ENCODE data around the gene SLC6A6. TPM values are rescaled to one million over a fixed set of nuclear protein-coding genes. Genes with fewer than 3 reads are reported as not detected.

Gene SLC6A6
- total and polyA plus RNA-seq, 11 donors = 9.1 to 121 (median 34.9) TPM

DNA sequence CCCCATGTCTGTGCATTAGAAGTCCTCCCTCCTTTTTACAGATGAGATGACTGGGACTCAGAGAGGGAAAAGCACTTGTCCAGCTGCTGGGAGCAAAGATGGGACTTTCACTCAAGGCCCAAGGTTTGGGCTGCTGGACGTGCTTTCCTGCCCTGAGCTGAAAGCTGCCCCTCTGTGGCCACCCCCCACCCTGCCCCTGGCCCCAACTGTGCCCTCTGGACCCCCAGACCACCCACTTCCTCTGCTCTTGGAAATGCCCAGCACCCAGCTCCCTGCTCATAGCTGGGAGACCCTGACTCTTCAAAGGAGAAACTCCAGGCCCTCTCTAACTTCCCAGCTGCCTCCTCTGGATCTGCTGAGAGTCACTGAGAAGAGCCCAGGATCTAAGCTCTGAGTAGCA lies 117.0 kb downstream of the SLC6A6 start:
- no peaks in the 10 kb centered on the region for H3K9me3 ChIP-seq
- peaks cover 0 to 57% (median 27%) of the 10 kb centered on the region in 12 donors for H3K4me1 ChIP-seq
- ATAC-seq (no peak), DNase-seq (peak in 2 of 5 donors; percentile 3 to 4)
- no peak overlapping the region for H3K4me3 ChIP-seq
- H3K27me3 ChIP-seq = no peaks in the 10 kb centered on the region
- intact Hi-C loops (cut with DNase I) = loop anchor here in 3 of 10 donors (10.0 kb wide), 3 partner anchors 85 to 405 kb away; no protein-coding TSS in a partner anchor
- peaks cover 0 to 50% (median 13%) of the 10 kb centered on the region in 9 donors for H3K36me3 ChIP-seq
- TF ChIP-seq, protein P1, sequence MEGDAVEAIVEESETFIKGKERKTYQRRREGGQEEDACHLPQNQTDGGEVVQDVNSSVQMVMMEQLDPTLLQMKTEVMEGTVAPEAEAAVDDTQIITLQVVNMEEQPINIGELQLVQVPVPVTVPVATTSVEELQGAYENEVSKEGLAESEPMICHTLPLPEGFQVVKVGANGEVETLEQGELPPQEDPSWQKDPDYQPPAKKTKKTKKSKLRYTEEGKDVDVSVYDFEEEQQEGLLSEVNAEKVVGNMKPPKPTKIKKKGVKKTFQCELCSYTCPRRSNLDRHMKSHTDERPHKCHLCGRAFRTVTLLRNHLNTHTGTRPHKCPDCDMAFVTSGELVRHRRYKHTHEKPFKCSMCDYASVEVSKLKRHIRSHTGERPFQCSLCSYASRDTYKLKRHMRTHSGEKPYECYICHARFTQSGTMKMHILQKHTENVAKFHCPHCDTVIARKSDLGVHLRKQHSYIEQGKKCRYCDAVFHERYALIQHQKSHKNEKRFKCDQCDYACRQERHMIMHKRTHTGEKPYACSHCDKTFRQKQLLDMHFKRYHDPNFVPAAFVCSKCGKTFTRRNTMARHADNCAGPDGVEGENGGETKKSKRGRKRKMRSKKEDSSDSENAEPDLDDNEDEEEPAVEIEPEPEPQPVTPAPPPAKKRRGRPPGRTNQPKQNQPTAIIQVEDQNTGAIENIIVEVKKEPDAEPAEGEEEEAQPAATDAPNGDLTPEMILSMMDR (IDR thresholded peaks at IDR 0.05) = no peak
- no peak for TF ChIP-seq POLR2A (IDR thresholded peaks at IDR 0.05)
- 71 to 90% (median 77%) methylated on average over 1 of the region's 1 CpG for WGBS, 4 donors
- H3K27ac ChIP-seq = peak overlapping the region in 3 of 12 donors; percentile 20 to 93 (median 92)

DNA sequence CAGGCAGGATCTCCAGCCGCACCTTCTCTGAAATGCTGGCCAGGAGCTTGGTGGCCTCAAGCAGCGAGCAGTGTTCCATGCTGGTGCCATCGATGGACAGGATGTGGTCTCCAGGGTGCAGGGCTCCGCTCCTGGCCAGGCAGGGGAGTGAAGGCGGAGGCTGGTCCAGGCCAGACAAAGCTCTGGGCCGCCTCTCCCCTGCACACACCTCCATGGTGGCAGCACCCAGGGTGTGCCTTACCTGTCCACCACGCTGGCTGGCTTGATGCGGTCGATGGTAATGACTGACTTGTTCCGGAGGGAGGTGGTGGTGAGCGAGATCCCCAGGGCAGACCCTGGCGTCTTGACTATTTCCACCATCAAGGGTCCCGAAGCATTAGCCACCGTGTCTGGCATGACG lies 117.7 kb downstream of the SLC6A6 start:
- DNase-seq = peak in 2 of 5 donors; percentile 6 to 16
- intact Hi-C loops (cut with DNase I) = no loop called here
- Histone ChIP-seq H3K36me3 (peaks cover 0 to 44% (median 13%) of the 10 kb centered on the region in 9 donors), H3K27ac (peak overlapping the region in 7 of 12 donors; percentile 22 to 96 (median 92)), H3K4me3 (no peak overlapping the region), H3K27me3 (no peaks in the 10 kb centered on the region), H3K9me3 (no peaks in the 10 kb centered on the region), H3K4me1 (peaks cover 0 to 65% (median 33%) of the 10 kb centered on the region in 12 donors)
- WGBS, 4 donors = 86 to 88% (median 87%) methylated on average over 15 of the region's 15 CpGs
- ATAC-seq = no peak
- TF ChIP-seq, protein P1 (IDR thresholded peaks at IDR 0.05) = no peak

DNA sequence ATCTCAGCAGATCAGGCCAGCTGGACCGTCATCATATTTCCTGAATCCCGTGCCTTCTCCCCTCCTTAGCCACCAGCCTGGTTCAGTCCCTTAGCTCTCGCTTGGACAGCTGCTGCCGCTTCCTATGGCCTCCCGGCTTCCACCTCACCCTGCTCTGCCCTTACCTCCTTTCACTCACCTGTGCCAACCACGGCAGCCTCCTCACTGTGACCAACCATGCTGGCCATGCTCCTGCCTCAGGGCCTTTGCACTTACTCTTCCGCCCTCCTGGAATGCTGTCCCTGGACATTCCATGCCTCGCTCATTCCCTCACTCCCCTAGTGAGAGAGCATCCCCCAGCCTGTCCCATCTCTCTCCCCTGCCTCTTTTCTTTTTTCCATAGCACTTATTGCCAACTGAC lies 118.6 kb downstream of the SLC6A6 start:
- Histone ChIP-seq H3K4me3 (no peak overlapping the region), H3K9me3 (no peaks in the 10 kb centered on the region), H3K27me3 (no peaks in the 10 kb centered on the region), H3K27ac (peak overlapping the region in 10 of 12 donors; percentile 75 to 96 (median 92)), H3K4me1 (peaks cover 0 to 73% (median 40%) of the 10 kb centered on the region in 12 donors), H3K36me3 (peaks cover 0 to 35% (median 13%) of the 10 kb centered on the region in 9 donors)
- 74 to 84% (median 80%) methylated on average over 8 of the region's 8 CpGs for WGBS, 4 donors
- DNase-seq = peak in 3 of 5 donors; percentile 4 to 21 (median 17)
- intact Hi-C loops (cut with DNase I) = no loop called here
- no peak for ATAC-seq
- TF ChIP-seq POLR2A (IDR thresholded peaks at IDR 0.05) = no peak
- TF ChIP-seq, protein P1 (IDR thresholded peaks at IDR 0.05) = no peak

DNA sequence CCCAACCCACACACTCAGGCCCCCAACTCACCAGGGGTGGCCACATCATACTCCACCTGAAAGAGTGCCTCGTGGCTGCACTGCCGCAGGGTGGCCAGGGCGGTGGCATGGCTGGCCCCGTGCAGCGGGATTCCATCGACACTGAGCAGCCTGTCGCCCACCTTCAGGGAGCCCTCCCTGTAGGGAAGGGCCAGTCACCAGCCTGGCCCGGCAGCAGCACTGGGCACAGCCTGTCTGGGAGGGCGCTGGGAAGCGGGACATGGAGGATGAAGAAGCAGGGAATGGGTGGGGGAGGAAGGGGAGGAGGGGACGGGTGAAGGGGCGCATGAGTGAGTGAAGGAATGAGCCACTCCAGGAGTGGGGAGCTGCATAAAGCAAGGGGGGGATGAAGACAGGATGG lies 119.2 kb downstream of the SLC6A6 start:
- ATAC-seq (peak in 2 of 4 donors; percentile 0), DNase-seq (peak in 2 of 5 donors; percentile 9 to 48)
- H3K36me3 ChIP-seq = peaks cover 0 to 29% (median 8%) of the 10 kb centered on the region in 9 donors
- peaks cover 0 to 79% (median 45%) of the 10 kb centered on the region in 12 donors for H3K4me1 ChIP-seq
- intact Hi-C loops (cut with DNase I) = loop anchor here in 2 of 10 donors (2.0 kb wide), 1 partner anchor 17 kb away; no protein-coding TSS in a partner anchor
- 54 to 65% (median 61%) methylated on average over 10 to 12 of the region's 12 CpGs for WGBS, 4 donors
- no peaks in the 10 kb centered on the region for H3K27me3 ChIP-seq
- no peak overlapping the region for H3K4me3 ChIP-seq
- TF ChIP-seq, protein P1 (IDR thresholded peaks at IDR 0.05) = no peak
- no peak for TF ChIP-seq POLR2A (IDR thresholded peaks at IDR 0.05)
- H3K9me3 ChIP-seq = no peaks in the 10 kb centered on the region
- peak overlapping the region; percentile 55 to 96 (median 90) for H3K27ac ChIP-seq
